Measurements from ENCODE around the gene SARDH.

The SARDH gene

DNA sequence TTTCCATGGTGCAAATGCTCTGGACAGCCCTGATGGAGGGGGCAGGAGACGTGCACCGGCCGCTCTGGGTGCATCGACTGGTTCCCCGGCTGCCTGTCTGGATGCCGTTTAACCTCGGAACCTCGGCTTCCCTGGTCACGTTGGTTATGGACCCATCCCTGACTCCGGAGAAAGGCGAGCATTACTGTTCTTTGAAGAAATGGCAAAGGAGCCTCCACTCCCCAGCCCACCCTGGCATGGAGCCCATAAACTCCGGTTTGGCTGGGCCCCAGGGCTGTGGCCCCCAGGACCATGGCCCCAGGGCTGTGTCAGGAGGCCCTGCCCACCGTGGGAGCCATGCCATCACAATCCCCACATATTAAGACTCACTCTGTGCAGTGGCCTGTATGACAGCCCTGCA is 73.1 kb downstream of the SARDH start:
- Histone ChIP-seq H3K79me2 (ENCODE audit: control insufficient read depth, low read length) (no peaks in the 10 kb centered on the region), H3K9me3 (ENCODE audit: control insufficient read depth, insufficient read depth, low read length) (no peaks in the 10 kb centered on the region), H3K36me3 (ENCODE audit: control insufficient read depth, low read length) (no peaks in the 10 kb centered on the region), H3K9me2 (replicated peaks; ENCODE audit: control insufficient read depth, low read length) (no peaks in the 10 kb centered on the region), H3K27me3 (ENCODE audit: control insufficient read depth, low read length) (no peaks in the 10 kb centered on the region), H4K20me1 (ENCODE audit: control insufficient read depth, insufficient read depth, low read depth, low read length) (no peaks in the 10 kb centered on the region), H3K4me3 (ENCODE audit: low read length) (no peak overlapping the region), H3K27ac (ENCODE audit: low read depth, low read length) (no peak overlapping the region), H3F3A (ENCODE audit: control insufficient read depth, insufficient read depth) (no peaks in the 10 kb centered on the region), H3K4me2 (ENCODE audit: low read length) (no peak overlapping the region), H3K4me1 (ENCODE audit: control insufficient read depth, low read length) (peaks cover 4% of the 10 kb centered on the region; the same call in 1 of the 2 replicates)
- no peak for TF ChIP-seq EZH2phosphoT487 (IDR thresholded peaks at IDR 0.05; ENCODE audit: borderline replicate concordance, low read length)
- TF ChIP-seq, protein P1, sequence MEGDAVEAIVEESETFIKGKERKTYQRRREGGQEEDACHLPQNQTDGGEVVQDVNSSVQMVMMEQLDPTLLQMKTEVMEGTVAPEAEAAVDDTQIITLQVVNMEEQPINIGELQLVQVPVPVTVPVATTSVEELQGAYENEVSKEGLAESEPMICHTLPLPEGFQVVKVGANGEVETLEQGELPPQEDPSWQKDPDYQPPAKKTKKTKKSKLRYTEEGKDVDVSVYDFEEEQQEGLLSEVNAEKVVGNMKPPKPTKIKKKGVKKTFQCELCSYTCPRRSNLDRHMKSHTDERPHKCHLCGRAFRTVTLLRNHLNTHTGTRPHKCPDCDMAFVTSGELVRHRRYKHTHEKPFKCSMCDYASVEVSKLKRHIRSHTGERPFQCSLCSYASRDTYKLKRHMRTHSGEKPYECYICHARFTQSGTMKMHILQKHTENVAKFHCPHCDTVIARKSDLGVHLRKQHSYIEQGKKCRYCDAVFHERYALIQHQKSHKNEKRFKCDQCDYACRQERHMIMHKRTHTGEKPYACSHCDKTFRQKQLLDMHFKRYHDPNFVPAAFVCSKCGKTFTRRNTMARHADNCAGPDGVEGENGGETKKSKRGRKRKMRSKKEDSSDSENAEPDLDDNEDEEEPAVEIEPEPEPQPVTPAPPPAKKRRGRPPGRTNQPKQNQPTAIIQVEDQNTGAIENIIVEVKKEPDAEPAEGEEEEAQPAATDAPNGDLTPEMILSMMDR (IDR thresholded peaks at IDR 0.05; ENCODE audit: low read depth, low read length, poor library complexity, severe bottlenecking), result no peak

DNA sequence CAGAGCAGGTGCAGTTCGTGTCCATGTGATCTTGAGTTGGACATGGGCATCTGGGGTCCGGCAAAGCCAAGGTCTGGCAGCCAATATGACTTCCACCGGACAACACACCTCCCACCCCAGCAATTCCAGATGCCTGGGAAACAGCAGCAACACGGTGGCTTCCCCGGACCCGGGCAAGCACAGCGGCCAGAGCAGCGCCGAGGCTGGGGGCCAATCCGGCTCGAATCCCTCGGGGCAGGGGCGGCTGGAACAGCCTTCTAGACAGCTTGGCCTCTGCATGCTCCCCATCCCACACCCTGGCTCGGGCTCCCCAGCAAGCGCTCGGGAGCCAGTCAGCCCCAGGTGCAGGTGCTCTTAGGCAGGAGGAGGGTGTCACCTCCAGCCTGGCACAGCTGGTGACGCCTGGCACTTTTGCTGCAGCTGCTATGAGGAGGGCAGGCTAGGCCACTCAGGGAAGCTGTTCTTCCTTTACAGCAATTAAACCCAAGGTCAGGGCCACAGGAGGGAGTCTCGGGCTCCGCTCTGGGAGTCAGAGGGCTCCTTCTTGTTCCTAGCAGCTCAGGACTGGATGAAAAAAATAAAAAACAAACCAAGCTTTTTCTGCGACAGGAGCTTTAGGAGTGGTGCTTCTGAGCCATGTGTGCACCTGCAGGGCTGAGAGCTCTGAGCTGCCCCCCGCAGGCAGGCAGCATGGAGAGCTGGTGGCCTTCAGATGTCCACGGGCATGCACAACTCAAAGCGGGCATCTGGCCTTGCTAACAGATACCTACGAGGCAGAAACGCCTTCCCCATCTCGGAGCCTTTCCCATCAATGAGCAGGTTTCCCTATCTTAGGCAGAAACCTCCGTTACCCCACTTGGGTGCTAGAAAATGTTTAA is 73.7 kb downstream of the SARDH start:
- H3K4me1 ChIP-seq (ENCODE audit: control insufficient read depth, low read length), result peaks cover 4% of the 10 kb centered on the region; the same call in 1 of the 2 replicates
- H4K20me1 ChIP-seq (ENCODE audit: control insufficient read depth, insufficient read depth, low read depth, low read length), result no peaks in the 10 kb centered on the region
- no peaks in the 10 kb centered on the region for H3K9me2 ChIP-seq (replicated peaks; ENCODE audit: control insufficient read depth, low read length)
- no peaks in the 10 kb centered on the region for H3K36me3 ChIP-seq (ENCODE audit: control insufficient read depth, low read length)
- TF ChIP-seq, protein P1 (IDR thresholded peaks at IDR 0.05; ENCODE audit: low read depth, low read length, poor library complexity, severe bottlenecking), result no peak
- no peak for TF ChIP-seq EZH2phosphoT487 (IDR thresholded peaks at IDR 0.05; ENCODE audit: borderline replicate concordance, low read length)
- no peak overlapping the region for H3K4me3 ChIP-seq (ENCODE audit: low read length)
- no peak overlapping the region for H3K27ac ChIP-seq (ENCODE audit: low read depth, low read length)
- no peaks in the 10 kb centered on the region for H3F3A ChIP-seq (ENCODE audit: control insufficient read depth, insufficient read depth)
- H3K4me2 ChIP-seq (ENCODE audit: low read length), result no peak overlapping the region
- no peaks in the 10 kb centered on the region for H3K9me3 ChIP-seq (ENCODE audit: control insufficient read depth, insufficient read depth, low read length)
- H3K27me3 ChIP-seq (ENCODE audit: control insufficient read depth, low read length), result peaks cover 2% of the 10 kb centered on the region; the same call in 1 of the 2 replicates
- no peaks in the 10 kb centered on the region for H3K79me2 ChIP-seq (ENCODE audit: control insufficient read depth, low read length)

DNA sequence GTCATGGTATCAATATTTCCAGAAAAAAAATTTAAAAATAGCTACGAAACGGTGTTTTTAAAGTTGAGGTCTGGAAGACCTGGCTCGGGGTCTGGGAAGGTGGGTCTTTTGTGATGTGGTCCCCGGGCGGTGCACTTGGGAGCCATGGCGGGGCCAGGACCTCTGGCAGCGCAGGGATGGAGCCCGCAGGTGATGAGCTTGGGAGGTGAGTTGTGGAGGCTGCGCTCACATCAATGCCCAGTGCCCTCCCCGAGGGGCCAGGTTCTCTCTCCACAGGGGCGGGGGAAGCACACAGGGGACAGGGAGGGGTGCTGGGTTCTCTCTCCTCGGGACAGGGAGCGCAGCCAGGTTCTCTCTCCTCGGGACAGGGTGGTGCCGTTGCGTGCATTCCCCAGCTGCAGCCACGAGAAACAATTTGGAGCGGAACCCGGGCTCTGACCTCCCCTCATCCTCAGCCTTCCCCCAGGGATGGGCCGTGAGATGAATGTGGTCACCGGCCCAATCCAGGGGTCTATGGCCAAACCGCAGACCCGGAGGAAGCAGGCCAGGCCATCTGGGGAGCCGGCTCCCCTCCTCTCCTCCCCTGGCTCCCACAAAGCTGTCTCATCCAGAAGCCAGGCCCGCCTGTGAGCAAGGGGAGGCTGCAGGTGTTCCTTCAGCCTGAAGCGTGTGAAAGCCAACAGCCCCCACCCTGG is 76.2 kb downstream of the SARDH start:
- Histone ChIP-seq H3K4me2 (ENCODE audit: low read length) (no peak overlapping the region), H3F3A (ENCODE audit: control insufficient read depth, insufficient read depth) (no peaks in the 10 kb centered on the region), H3K4me3 (ENCODE audit: low read length) (no peak overlapping the region), H3K9me2 (replicated peaks; ENCODE audit: control insufficient read depth, low read length) (no peaks in the 10 kb centered on the region), H4K20me1 (ENCODE audit: control insufficient read depth, insufficient read depth, low read depth, low read length) (no peaks in the 10 kb centered on the region), H3K4me1 (ENCODE audit: control insufficient read depth, low read length) (peaks cover 5% of the 10 kb centered on the region), H3K27me3 (ENCODE audit: control insufficient read depth, low read length) (peaks cover 6% of the 10 kb centered on the region), H3K79me2 (ENCODE audit: control insufficient read depth, low read length) (no peaks in the 10 kb centered on the region), H3K36me3 (ENCODE audit: control insufficient read depth, low read length) (no peaks in the 10 kb centered on the region), H3K9me3 (ENCODE audit: control insufficient read depth, insufficient read depth, low read length) (no peaks in the 10 kb centered on the region), H3K27ac (ENCODE audit: low read depth, low read length) (no peak overlapping the region)
- TF ChIP-seq, protein P1 (IDR thresholded peaks at IDR 0.05; ENCODE audit: low read depth, low read length, poor library complexity, severe bottlenecking), result no peak
- TF ChIP-seq EZH2phosphoT487 (IDR thresholded peaks at IDR 0.05; ENCODE audit: borderline replicate concordance, low read length), result no peak
